Neural progenitor cell (in vitro differentiated cells): Measurements from ENCODE around the gene IFNG-AS1. TPM values are rescaled to one million over a fixed set of nuclear protein-coding genes. Genes with fewer than 3 reads are reported as not detected.

ENCODE experiments used
- DNase-seq: peaks from one replicate; pipeline ENCODE4 v3.0.0-alpha.2; 2016; ENCODE audit warnings: low spot score
- H2AFZ ChIP-seq: fragments of 200-600 bp; sonication (generic); replicated peaks from 2 replicates; pipeline ENCODE4 v1.6.1; 2016; ENCODE audit warnings: antibody characterized with exemption
- H3F3A ChIP-seq: fragments of 200-600 bp; sonication (generic); 2 replicates; pipeline ENCODE4 v1.6.1; 2016; ENCODE audit warnings: antibody characterized with exemption, low read depth
- H3K27ac ChIP-seq: fragments of 200-600 bp; sonication (generic); 2 replicates; pipeline ENCODE4 v1.5.1; 2016; ENCODE audit warnings: mild to moderate bottlenecking
- H3K27me3 ChIP-seq: fragments of 200-600 bp; sonication (generic); 2 replicates; pipeline ENCODE4 v1.6.1; 2016; ENCODE audit warnings: mild to moderate bottlenecking, moderate library complexity
- H3K36me3 ChIP-seq: fragments of 200-600 bp; sonication (generic); 2 replicates; pipeline ENCODE4 v1.5.1; 2016
- H3K4me1 ChIP-seq: fragments of 200-600 bp; sonication (generic); 2 replicates; pipeline ENCODE4 v1.6.1; 2016; ENCODE audit warnings: mixed run types
- H3K4me2 ChIP-seq: fragments of 200-600 bp; sonication (generic); 2 replicates; pipeline ENCODE4 v1.6.1; 2016
- H3K4me3 ChIP-seq: fragments of 200-600 bp; sonication (generic); 2 replicates; pipeline ENCODE4 v1.5.1; 2016
- H3K79me2 ChIP-seq: fragments of 200-600 bp; sonication (generic); 2 replicates; pipeline ENCODE4 v1.6.1; 2016; ENCODE audit warnings: low read depth
- H3K9ac ChIP-seq: fragments of 200-600 bp; sonication (generic); 2 replicates; pipeline ENCODE4 v1.6.1; 2016
- H3K9me3 ChIP-seq: fragments of 200-600 bp; sonication (generic); 2 replicates; pipeline ENCODE4 v1.5.1; 2016; ENCODE audit warnings: low read depth
- H4K20me1 ChIP-seq: fragments of 200-600 bp; sonication (generic); 2 replicates; pipeline ENCODE4 v1.6.1; 2016; ENCODE audit warnings: low read depth
- H3K27ac Mint-ChIP-seq: 3 replicates; pipeline ENCODE4 v1.8.0; 2021; ENCODE audit warnings: mixed read lengths
- H3K27me3 Mint-ChIP-seq: 2 replicates; pipeline ENCODE4 v1.8.0; 2022; ENCODE audit warnings: low read depth, mild to moderate bottlenecking, inconsistent platforms, moderate library complexity, mixed read lengths; ENCODE audit not compliant: insufficient read depth
- H3K36me3 Mint-ChIP-seq: 3 replicates; pipeline ENCODE4 v1.8.0; 2021; ENCODE audit warnings: mixed read lengths
- H3K4me1 Mint-ChIP-seq: 3 replicates; pipeline ENCODE4 v1.8.0; 2021; ENCODE audit warnings: mixed read lengths
- H3K4me3 Mint-ChIP-seq: 3 replicates; pipeline ENCODE4 v1.8.0; 2021; ENCODE audit warnings: mild to moderate bottlenecking, moderate library complexity, mixed read lengths
- H3K9me3 Mint-ChIP-seq: 3 replicates; pipeline ENCODE4 v1.8.0; 2020; ENCODE audit warnings: mixed read lengths
- CTCF ChIP-seq: fragments of 200-600 bp; sonication (generic); IDR thresholded peaks from 2 replicates; pipeline ENCODE4 v1.5.1; 2017; ENCODE audit warnings: antibody characterized with exemption, mild to moderate bottlenecking
- EZH2 ChIP-seq: fragments of 200-600 bp; sonication (generic); IDR thresholded peaks from 2 replicates; pipeline ENCODE4 v1.6.1; 2017; ENCODE audit warnings: antibody characterized with exemption, mild to moderate bottlenecking, moderate library complexity
- EZH2phosphoT487 ChIP-seq: fragments of 200-600 bp; sonication (generic); IDR thresholded peaks from 2 replicates; pipeline ENCODE4 v1.6.1; 2017; ENCODE audit warnings: antibody characterized with exemption
- total RNA-seq: library from RNA; depleted of rRNA; stranded (reverse); fragments of >200 nt; gene quantifications from 2 replicates; pipeline ENCODE4 v1.2.3, GENCODE V29; 2015; ENCODE audit warnings: low replicate concordance

IFNG-AS1 gene
- total RNA-seq = not detected in 2 replicates

- Histone ChIP-seq H3K4me2 (peak within 1 kb of the TSS; percentile 4), H3K9ac (no peak within 1 kb of the TSS), H3K4me3 (no peak within 1 kb of the TSS), H3F3A (peaks cover 6% of the 10 kb centered on the region), H3K9me3 (no peaks in the 10 kb centered on the region), H3K36me3 (no peaks in the 10 kb centered on the region), H3K27ac (no peak within 1 kb of the TSS), H3K79me2 (no peaks in the 10 kb centered on the region), H3K4me1 (peaks cover 12% of the 10 kb centered on the region), H2AFZ (no peak within 1 kb of the TSS), H4K20me1 (no peaks in the 10 kb centered on the region), H3K27me3 (no peaks in the 10 kb centered on the region)
- Mint-ChIP-seq H3K4me3 (no peak within 1 kb of the TSS), H3K27ac (no peak within 1 kb of the TSS), H3K4me1 (no peaks in the 10 kb centered on the region), H3K27me3 (no peaks in the 10 kb centered on the region), H3K9me3 (no peaks in the 10 kb centered on the region), H3K36me3 (no peaks in the 10 kb centered on the region)
- no peak for DNase-seq
- no peak for TF ChIP-seq EZH2phosphoT487
- TF ChIP-seq EZH2 = no peak
- no peak for TF ChIP-seq CTCF
Measured at GRCh38 chr12:67989184-67989920, at the start of gene IFNG-AS1. Gene IFNG-AS1 (plus strand): TSS chr12:67989447.

- Histone ChIP-seq H3K4me1 (peaks cover 4% of the 10 kb centered on the region), H3K9ac (no peak overlapping the region), H3K27ac (no peak overlapping the region), H3K27me3 (no peaks in the 10 kb centered on the region), H4K20me1 (no peaks in the 10 kb centered on the region), H3K4me3 (no peak overlapping the region), H3K9me3 (no peaks in the 10 kb centered on the region), H3K36me3 (no peaks in the 10 kb centered on the region), H3F3A (no peaks in the 10 kb centered on the region), H2AFZ (no peak overlapping the region), H3K79me2 (no peaks in the 10 kb centered on the region), H3K4me2 (no peak overlapping the region)
- Mint-ChIP-seq H3K9me3 (no peaks in the 10 kb centered on the region), H3K4me1 (peaks cover 2% of the 10 kb centered on the region), H3K27me3 (no peaks in the 10 kb centered on the region), H3K4me3 (no peak overlapping the region), H3K36me3 (no peaks in the 10 kb centered on the region), H3K27ac (no peak overlapping the region)
- DNase-seq = no peak
- TF ChIP-seq EZH2 (no peak), CTCF (no peak), EZH2phosphoT487 (no peak)
Measured at GRCh38 chr12:67939611-67940010, 49.6 kb upstream of the IFNG-AS1 start.

GRCh38 chr12:67940780-67941243 is 48.4 kb upstream of the IFNG-AS1 start:
- Histone ChIP-seq H3K27ac (no peak overlapping the region), H3K79me2 (no peaks in the 10 kb centered on the region), H3K9me3 (no peaks in the 10 kb centered on the region), H3K36me3 (no peaks in the 10 kb centered on the region), H2AFZ (no peak overlapping the region), H3K4me2 (no peak overlapping the region), H3K4me1 (peaks cover 4% of the 10 kb centered on the region), H3K4me3 (no peak overlapping the region), H3K9ac (no peak overlapping the region), H3F3A (no peaks in the 10 kb centered on the region), H4K20me1 (no peaks in the 10 kb centered on the region), H3K27me3 (no peaks in the 10 kb centered on the region)
- TF ChIP-seq CTCF = no peak
- TF ChIP-seq EZH2phosphoT487 = no peak
- no peak for TF ChIP-seq EZH2
- Mint-ChIP-seq H3K27me3 (no peaks in the 10 kb centered on the region), H3K4me1 (peaks cover 2% of the 10 kb centered on the region), H3K4me3 (no peak overlapping the region), H3K27ac (no peak overlapping the region), H3K36me3 (no peaks in the 10 kb centered on the region), H3K9me3 (no peaks in the 10 kb centered on the region)
- DNase-seq = no peak
